Neural progenitor cell (in vitro differentiated cells): Measurements from ENCODE around the gene SNRNP200.
A peak's percentile ranks its signal among the peaks of the same experiment; 100 is the strongest.

Experiments
- CTCF ChIP-seq: fragments of 200-600 bp; sonication (generic); IDR thresholded peaks from 2 replicates; pipeline ENCODE4 v1.5.1; 2017; ENCODE audit warnings: antibody characterized with exemption, mild to moderate bottlenecking
- EZH2phosphoT487 ChIP-seq: fragments of 200-600 bp; sonication (generic); IDR thresholded peaks from 2 replicates; pipeline ENCODE4 v1.6.1; 2017; ENCODE audit warnings: antibody characterized with exemption

DNA sequence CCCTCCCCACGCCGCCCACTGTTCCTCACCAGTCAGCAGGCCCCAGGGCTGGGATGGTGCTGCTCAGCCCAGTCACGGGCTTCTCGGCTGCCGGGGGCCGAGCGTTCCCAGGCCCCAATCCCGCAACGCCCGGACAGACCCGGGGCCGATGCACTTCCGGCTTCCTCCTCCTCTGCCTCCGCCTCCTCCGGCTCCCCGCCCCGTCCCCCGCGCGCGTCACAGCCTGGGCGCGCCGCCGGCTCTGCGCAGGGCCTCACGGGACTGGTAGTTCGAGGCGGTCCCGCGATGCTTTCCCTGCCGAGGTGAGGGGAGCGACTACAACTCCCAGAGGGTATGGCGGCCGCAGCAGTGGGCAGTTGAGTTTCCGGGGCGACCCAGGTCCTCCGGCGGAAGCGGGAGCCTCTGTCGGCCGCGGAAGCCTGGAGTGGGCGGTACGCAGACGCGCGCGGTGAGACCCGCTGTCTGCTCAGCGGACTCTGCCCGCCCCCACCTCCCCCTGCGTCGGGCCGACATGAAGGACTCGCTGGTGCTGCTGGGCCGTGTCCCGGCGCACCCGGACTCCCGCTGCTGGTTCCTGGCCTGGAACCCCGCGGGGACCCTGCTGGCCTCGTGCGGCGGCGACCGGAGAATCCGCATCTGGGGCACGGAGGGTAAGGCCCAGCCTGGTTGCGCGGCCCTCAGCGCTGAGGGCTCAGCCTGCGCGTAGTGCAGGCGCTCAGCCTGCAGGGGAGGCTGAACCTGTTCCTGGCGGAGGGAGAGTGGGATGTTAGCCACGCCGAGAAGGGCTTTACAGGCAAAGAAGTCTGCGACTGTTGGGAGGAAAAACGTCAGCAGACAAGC lies 39.3 kb downstream of the SNRNP200 start, which contains the start of the genes CIAO1 and TMEM127:
- TF ChIP-seq EZH2phosphoT487 (no peak), CTCF (peak; percentile 38)
